GM12875 (cell line): ENCODE results near the gene MCAM.

Experiments used
- H3K4me3 ChIP-seq: one replicate; pipeline ENCODE4 v1.5.1; 2011; ENCODE audit warnings: low read depth, low read length, control low read depth
- CTCF ChIP-seq: IDR thresholded peaks from 2 replicates; pipeline ENCODE4 v1.5.1; 2011; ENCODE audit warnings: low read depth, mild to moderate bottlenecking, control low read depth, inconsistent platforms, low read length, moderate library complexity, borderline replicate concordance; ENCODE audit not compliant: insufficient read depth

The MCAM gene

GRCh38 chr11:119316729-119317591 is at the start of gene MCAM:
TSS of gene MCAM (minus strand) at chr11:119317130. CDS start at chr11:119317101, 29 bp downstream.
- TF ChIP-seq CTCF: no peak

GRCh38 chr11:119365071-119365591 is 48.2 kb upstream of the MCAM start:
- no peak for TF ChIP-seq CTCF
- H3K4me3 ChIP-seq: no peak overlapping the region

More at GRCh38 chr11:119316729-119317591, at the start of gene MCAM:
- peak within 1 kb of the TSS; percentile 41 for H3K4me3 ChIP-seq

GRCh38 chr11:119363851-119364590 is 47.1 kb upstream of the MCAM start:
- no peak for TF ChIP-seq CTCF
- H3K4me3 ChIP-seq: no peak overlapping the region

- H3K4me3 ChIP-seq: no peak overlapping the region
- no peak for TF ChIP-seq CTCF
These were observed 46.3 kb upstream of the MCAM start for GRCh38 chr11:119363081-119363850.

- no peak for TF ChIP-seq CTCF
- no peak overlapping the region for H3K4me3 ChIP-seq
These were observed 45.8 kb upstream of the MCAM start for GRCh38 chr11:119362741-119363080.

GRCh38 chr11:119361941-119362725 is 45.2 kb upstream of the MCAM start:
- H3K4me3 ChIP-seq: no peak overlapping the region
- no peak for TF ChIP-seq CTCF
